CD4-positive, CD25-positive, alpha-beta regulatory T cell (primary cell): ENCODE measurements around the gene CEMIP. TPM values are rescaled to one million over a fixed set of nuclear protein-coding genes. Genes with fewer than 3 reads are reported as not detected.

Source experiments
- ATAC-seq, 2 donors: fragments of 150-1000 bp; cut with Tn5 transposase; one replicate each; pipeline ENCODE4 v1.10.0; 2021; ENCODE audit warnings: low read depth in 2 of 2, moderate number of reproducible peaks in 2 of 2, moderate library complexity in 1 of 2
- DNase-seq, 3 donors: peaks; one replicate each; pipeline versions ENCODE4 v3.0.0 to v3.0.0-alpha.2; 2012 to 2022; ENCODE audit warnings: mixed read lengths in 1 of 3
- H3K27ac ChIP-seq: one replicate; pipeline ENCODE4 v1.7.0; 2013; ENCODE audit warnings: mild to moderate bottlenecking, low read length; ENCODE audit not compliant: insufficient read depth, poor library complexity, severe bottlenecking
- H3K27me3 ChIP-seq: one replicate; pipeline ENCODE4 v1.7.0; 2013; ENCODE audit warnings: low read length; ENCODE audit not compliant: control insufficient read depth, insufficient read depth
- H3K36me3 ChIP-seq: one replicate; pipeline ENCODE4 v1.7.0; 2013; ENCODE audit warnings: mild to moderate bottlenecking, low read length, moderate library complexity; ENCODE audit not compliant: control insufficient read depth, insufficient read depth
- H3K4me1 ChIP-seq: 2 replicates; pipeline ENCODE4 v1.7.0; 2013; ENCODE audit warnings: mild to moderate bottlenecking, low read length; ENCODE audit not compliant: insufficient read depth, control insufficient read depth, poor library complexity, severe bottlenecking
- H3K4me3 ChIP-seq: one replicate; pipeline ENCODE4 v1.7.0; 2013; ENCODE audit warnings: low read depth, mild to moderate bottlenecking, low read length, moderate library complexity
- H3K9me3 ChIP-seq, 2 experiments: 1 replicate in 1 of 2; 2 replicates in 1 of 2; pipeline ENCODE4 v1.7.0; 2013; ENCODE audit warnings: low read length in 2 of 2, mild to moderate bottlenecking in 1 of 2, moderate library complexity in 1 of 2; ENCODE audit not compliant: control insufficient read depth in 2 of 2
- H3K27ac Mint-ChIP-seq, 3 donors: one replicate each; pipeline ENCODE4 v1.8.0; 2020 to 2022; ENCODE audit warnings: mild to moderate bottlenecking in 3 of 3, mixed read lengths in 3 of 3, moderate library complexity in 2 of 3
- H3K27me3 Mint-ChIP-seq: one replicate; pipeline ENCODE4 v1.8.0; 2022; ENCODE audit warnings: mild to moderate bottlenecking, mixed read lengths
- H3K36me3 Mint-ChIP-seq: one replicate; pipeline ENCODE4 v1.8.0; 2020; ENCODE audit warnings: mixed read lengths
- H3K4me1 Mint-ChIP-seq, 4 donors: one replicate each; pipeline ENCODE4 v1.8.0; 2020 to 2022; ENCODE audit warnings: mixed read lengths in 4 of 4, mild to moderate bottlenecking in 1 of 4
- H3K4me3 Mint-ChIP-seq, 4 donors: one replicate each; pipeline ENCODE4 v1.8.0; 2020 to 2022; ENCODE audit warnings: mild to moderate bottlenecking in 4 of 4, mixed read lengths in 4 of 4, moderate library complexity in 3 of 4
- H3K9me3 Mint-ChIP-seq, 7 donors: one replicate each; pipeline ENCODE4 v1.8.0; 2020 to 2022; ENCODE audit warnings: mixed read lengths in 7 of 7, mild to moderate bottlenecking in 3 of 7, moderate library complexity in 2 of 7
- polyA plus RNA-seq, 4 donors: library from polyadenylated mRNA; unstranded; fragments of 300-500 nt; fragmentation: Illumina TruSeq; gene quantifications; one replicate each; pipeline ENCODE4 v1.2.3, GENCODE V29; 2021
- total RNA-seq: library from RNA; stranded (reverse); gene quantifications from one replicate; pipeline ENCODE4 v1.2.3, GENCODE V29; 2022

The CEMIP gene
- total and polyA plus RNA-seq, 5 donors from 2014 or later: 0.10 to 0.44 TPM; not detected in 3

DNA sequence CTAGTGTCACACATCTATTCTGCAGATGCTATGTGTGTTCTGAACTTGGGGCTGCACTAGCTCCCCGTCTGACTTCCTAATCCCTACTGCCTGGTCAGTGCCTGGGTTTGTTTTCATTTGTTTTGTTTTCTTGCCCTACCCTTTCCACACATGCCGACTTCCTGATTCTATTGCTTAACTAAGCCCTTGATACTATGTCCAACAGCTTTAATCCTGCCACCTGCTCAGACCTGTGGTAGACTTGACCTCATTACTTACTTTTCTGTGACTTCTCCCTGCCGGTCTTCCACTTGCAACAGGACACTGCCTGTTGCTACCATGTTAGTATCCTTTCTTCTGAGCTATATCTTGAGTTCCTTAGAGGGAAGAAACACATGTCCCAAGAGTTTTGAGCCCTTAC, 39.3 kb upstream of the CEMIP start:
- Histone ChIP-seq H3K4me1 (no peaks in the 10 kb centered on the region), H3K36me3 (no peaks in the 10 kb centered on the region), H3K4me3 (no peak overlapping the region), H3K27me3 (no peaks in the 10 kb centered on the region), H3K27ac (no peak overlapping the region), H3K9me3 (no peaks in the 10 kb centered on the region)
- Mint-ChIP-seq H3K4me1 (peaks cover 0 to 2% (median 0%) of the 10 kb centered on the region in 4 donors), H3K27ac (no peak overlapping the region), H3K27me3 (no peaks in the 10 kb centered on the region), H3K36me3 (no peaks in the 10 kb centered on the region), H3K9me3 (peaks cover 0 to 4% (median 0%) of the 10 kb centered on the region in 7 donors), H3K4me3 (no peak overlapping the region)
- ATAC-seq: no peak
- DNase-seq: no peak

DNA sequence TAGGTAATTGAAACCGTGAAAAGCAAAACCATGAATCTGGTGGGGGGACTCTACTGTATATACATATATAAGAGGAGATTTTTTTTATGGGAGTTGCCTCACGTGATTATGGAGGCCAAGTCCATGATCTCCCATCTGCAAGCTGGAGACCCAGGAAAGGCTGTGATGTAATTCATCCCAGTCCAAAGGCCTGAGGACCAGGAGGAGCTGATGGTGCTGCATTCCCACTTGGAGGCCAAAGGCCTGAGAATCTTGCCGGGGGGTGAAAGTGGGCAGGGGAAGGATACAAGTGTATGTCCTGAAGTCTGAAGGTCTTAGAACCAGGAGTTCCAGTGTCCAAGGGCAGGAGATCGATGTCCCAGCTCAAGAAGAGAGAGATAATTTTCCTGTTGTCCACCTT, 37.1 kb upstream of the CEMIP start:
- H3K27me3 Mint-ChIP-seq: no peaks in the 10 kb centered on the region
- Histone ChIP-seq H3K27ac (no peak overlapping the region), H3K36me3 (no peaks in the 10 kb centered on the region), H3K9me3 (peaks cover 0 to 3% of the 10 kb centered on the region in 2 experiments), H3K4me1 (no peaks in the 10 kb centered on the region), H3K4me3 (no peak overlapping the region), H3K27me3 (no peaks in the 10 kb centered on the region)
- peaks cover 0 to 6% (median 3%) of the 10 kb centered on the region in 7 donors for H3K9me3 Mint-ChIP-seq
- H3K4me1 Mint-ChIP-seq: peaks cover 0 to 2% (median 0%) of the 10 kb centered on the region in 4 donors
- no peaks in the 10 kb centered on the region for H3K36me3 Mint-ChIP-seq
- no peak overlapping the region for H3K4me3 Mint-ChIP-seq
- ATAC-seq: no peak
- no peak for DNase-seq
- no peak overlapping the region for H3K27ac Mint-ChIP-seq

DNA sequence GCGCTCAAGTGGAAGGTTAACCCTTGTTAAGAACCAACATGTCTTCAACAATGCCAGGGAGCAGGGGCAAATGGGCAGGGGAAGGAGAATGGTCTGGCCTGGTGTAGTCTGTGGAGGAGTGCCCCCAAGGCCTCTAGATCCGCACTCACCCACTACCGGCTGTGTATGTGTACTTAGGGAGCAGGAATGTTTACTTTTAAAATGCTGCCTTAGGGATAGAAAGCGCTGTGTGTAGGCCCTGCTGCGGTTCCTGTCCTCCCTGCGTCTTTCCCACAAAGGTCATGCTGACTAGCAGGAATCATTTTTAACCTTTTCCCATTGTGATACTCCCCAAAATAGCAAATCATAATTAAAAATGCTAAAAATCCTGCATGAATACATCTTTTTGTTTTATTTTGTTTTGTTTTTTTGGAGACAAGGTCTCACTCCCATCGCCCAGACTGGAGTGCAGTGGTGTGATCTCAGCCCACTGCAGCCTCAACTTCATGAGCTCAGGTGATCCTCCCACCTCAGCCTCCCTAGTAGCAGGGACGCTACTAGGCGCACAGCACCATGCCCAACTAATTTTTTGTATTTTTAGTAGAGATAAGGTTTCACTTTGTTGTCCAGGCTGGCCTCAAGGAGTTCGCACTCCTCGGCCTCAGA, 35.9 kb upstream of the CEMIP start:
- Mint-ChIP-seq H3K36me3 (no peaks in the 10 kb centered on the region), H3K9me3 (peaks cover 0 to 6% (median 2%) of the 10 kb centered on the region in 7 donors), H3K27me3 (no peaks in the 10 kb centered on the region), H3K4me1 (peaks cover 0 to 2% (median 0%) of the 10 kb centered on the region in 4 donors), H3K27ac (no peak overlapping the region), H3K4me3 (no peak overlapping the region)
- no peak for ATAC-seq
- no peaks in the 10 kb centered on the region for H3K4me1 ChIP-seq
- no peaks in the 10 kb centered on the region for H3K36me3 ChIP-seq
- no peak overlapping the region for H3K4me3 ChIP-seq
- H3K9me3 ChIP-seq: peaks cover 0 to 3% of the 10 kb centered on the region in 2 experiments
- DNase-seq: no peak
- no peak overlapping the region for H3K27ac ChIP-seq
- no peaks in the 10 kb centered on the region for H3K27me3 ChIP-seq

DNA sequence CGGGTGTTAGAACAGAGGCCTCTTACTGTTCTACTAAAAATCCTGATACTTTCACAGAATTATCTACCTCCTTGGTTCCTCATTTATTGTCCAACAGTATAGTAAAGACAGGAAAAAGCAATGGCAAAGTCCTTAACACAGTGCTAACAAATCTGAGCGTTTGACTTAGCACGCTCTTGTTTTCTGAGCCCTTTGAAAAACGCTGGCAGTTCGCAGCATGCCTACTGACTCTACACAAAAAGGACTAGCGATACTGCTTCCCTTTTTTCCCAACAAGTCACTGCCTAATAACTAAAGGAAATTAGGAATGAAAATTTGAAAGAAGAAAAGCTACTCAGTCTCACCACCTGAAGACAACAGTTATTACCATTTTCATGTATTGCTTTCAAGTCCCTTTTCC, 34.8 kb upstream of the CEMIP start:
- H3K27ac ChIP-seq: no peak overlapping the region
- Mint-ChIP-seq H3K27ac (no peak overlapping the region), H3K9me3 (peaks cover 0 to 6% (median 2%) of the 10 kb centered on the region in 7 donors), H3K4me3 (no peak overlapping the region), H3K27me3 (no peaks in the 10 kb centered on the region), H3K4me1 (no peaks in the 10 kb centered on the region), H3K36me3 (no peaks in the 10 kb centered on the region)
- peaks cover 0 to 3% of the 10 kb centered on the region in 2 experiments for H3K9me3 ChIP-seq
- H3K27me3 ChIP-seq: no peaks in the 10 kb centered on the region
- no peaks in the 10 kb centered on the region for H3K4me1 ChIP-seq
- no peaks in the 10 kb centered on the region for H3K36me3 ChIP-seq
- ATAC-seq (no peak), DNase-seq (no peak)
- H3K4me3 ChIP-seq: no peak overlapping the region

DNA sequence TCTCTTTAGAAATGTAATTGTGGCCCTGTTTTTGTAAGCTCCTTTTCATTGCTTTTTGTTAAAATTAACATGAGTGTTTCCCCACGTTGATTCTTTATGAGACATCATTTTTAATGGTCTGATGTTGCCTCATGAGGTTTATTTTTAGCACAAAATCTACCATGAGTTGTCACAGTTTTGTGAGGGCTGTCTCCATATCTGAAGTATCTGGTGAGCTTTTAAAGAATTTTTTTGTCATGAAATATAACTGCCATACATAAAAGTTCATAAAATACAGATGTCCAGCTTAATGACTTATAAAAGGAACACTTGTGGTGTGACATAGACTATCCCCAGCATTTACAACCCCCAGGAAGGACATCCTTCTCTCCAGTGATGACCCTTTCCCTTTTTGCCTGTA, 34.3 kb upstream of the CEMIP start:
- Histone ChIP-seq H3K27me3 (no peaks in the 10 kb centered on the region), H3K27ac (no peak overlapping the region), H3K4me1 (no peaks in the 10 kb centered on the region), H3K9me3 (peaks cover 0 to 3% of the 10 kb centered on the region in 2 experiments), H3K4me3 (no peak overlapping the region), H3K36me3 (no peaks in the 10 kb centered on the region)
- ATAC-seq (no peak), DNase-seq (no peak)
- peaks cover under 1% of the 10 kb centered on the region for H3K36me3 Mint-ChIP-seq
- H3K4me3 Mint-ChIP-seq: no peak overlapping the region
- H3K9me3 Mint-ChIP-seq: peaks cover 0 to 6% (median 2%) of the 10 kb centered on the region in 7 donors
- no peaks in the 10 kb centered on the region for H3K4me1 Mint-ChIP-seq
- no peak overlapping the region for H3K27ac Mint-ChIP-seq
- H3K27me3 Mint-ChIP-seq: no peaks in the 10 kb centered on the region

DNA sequence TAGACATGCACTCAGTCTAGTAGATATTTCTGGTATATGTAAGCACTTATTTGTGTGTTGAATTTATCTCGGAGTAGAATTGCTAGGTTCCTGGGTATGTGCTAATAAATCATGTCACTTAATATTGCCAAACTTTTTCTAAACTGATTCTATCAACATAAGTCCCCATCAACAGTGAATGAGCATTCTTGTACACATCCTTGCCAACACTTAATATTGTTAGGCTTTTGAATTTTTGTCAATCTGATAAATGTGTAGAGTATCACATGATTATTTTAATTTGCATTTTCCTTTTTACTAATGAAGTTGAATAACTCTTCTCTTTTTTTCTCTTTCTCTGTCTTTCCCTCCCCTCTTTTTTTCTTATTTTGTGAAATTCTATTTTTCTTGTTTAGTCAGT, 33.3 kb upstream of the CEMIP start:
- Histone ChIP-seq H3K4me3 (no peak overlapping the region), H3K9me3 (peaks cover 0 to 3% of the 10 kb centered on the region in 2 experiments), H3K36me3 (no peaks in the 10 kb centered on the region), H3K27me3 (no peaks in the 10 kb centered on the region), H3K27ac (no peak overlapping the region), H3K4me1 (no peaks in the 10 kb centered on the region)
- peaks cover 0 to 6% (median 0%) of the 10 kb centered on the region in 7 donors for H3K9me3 Mint-ChIP-seq
- no peak overlapping the region for H3K27ac Mint-ChIP-seq
- DNase-seq: no peak
- ATAC-seq: no peak
- no peaks in the 10 kb centered on the region for H3K4me1 Mint-ChIP-seq
- H3K36me3 Mint-ChIP-seq: peaks cover 4% of the 10 kb centered on the region
- H3K4me3 Mint-ChIP-seq: no peak overlapping the region
- no peaks in the 10 kb centered on the region for H3K27me3 Mint-ChIP-seq

DNA sequence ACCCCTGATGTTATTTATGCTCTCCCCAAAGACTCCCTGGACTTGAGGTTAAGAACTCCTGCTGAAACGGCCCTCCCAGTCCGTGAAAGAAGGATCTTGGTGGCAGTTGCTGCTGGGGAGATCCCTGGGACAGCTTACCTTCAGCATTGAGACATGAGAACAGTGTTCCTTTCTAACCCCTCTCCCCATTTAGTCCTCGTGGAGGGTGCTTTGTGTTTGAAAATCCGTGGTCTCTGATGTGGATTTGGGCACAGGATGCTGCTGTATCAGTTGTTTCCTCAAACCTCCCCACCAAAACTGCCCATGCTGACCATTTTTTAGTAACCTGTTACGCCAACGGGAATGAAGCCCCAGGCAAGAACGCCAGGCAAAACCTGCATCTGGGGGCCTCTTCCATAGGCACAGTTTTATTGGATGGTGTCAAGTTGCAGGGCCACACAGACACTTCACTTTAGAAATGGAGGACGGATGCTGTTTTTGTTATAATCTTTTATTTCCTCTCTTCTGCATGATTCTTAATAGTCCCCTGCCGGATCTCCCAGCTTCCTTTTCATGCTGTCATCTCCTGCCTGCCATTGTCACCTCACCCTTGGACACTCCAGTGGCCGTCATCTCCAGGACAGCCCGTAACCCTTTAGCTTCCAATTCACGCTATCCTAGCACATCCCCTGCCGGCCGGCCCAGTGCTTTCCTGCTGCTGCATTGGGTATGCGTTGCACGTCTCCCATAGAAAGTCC, 31.7 kb upstream of the CEMIP start:
- Histone ChIP-seq H3K27ac (no peak overlapping the region), H3K4me1 (no peaks in the 10 kb centered on the region), H3K9me3 (peaks cover 0 to 3% of the 10 kb centered on the region in 2 experiments), H3K27me3 (no peaks in the 10 kb centered on the region), H3K4me3 (no peak overlapping the region), H3K36me3 (no peaks in the 10 kb centered on the region)
- Mint-ChIP-seq H3K4me1 (no peaks in the 10 kb centered on the region), H3K27ac (peak overlapping the region in 1 of 3 donors; percentile 94), H3K36me3 (peaks cover 4% of the 10 kb centered on the region), H3K4me3 (no peak overlapping the region), H3K27me3 (no peaks in the 10 kb centered on the region), H3K9me3 (peaks cover 0 to 6% (median 0%) of the 10 kb centered on the region in 7 donors)
- ATAC-seq (no peak), DNase-seq (no peak)
